PC-3 (cell line): Measurements from ENCODE around the gene MTF1. TPM values are rescaled to one million over a fixed set of nuclear protein-coding genes. Genes with fewer than 3 reads are reported as not detected.

ENCODE experiments used
- ATAC-seq: fragments of 200-7000 bp; cut with Tn5 transposase; 2 replicates; pipeline ENCODE4 v1.9.1; 2020; ENCODE audit warnings: mild to moderate bottlenecking, moderate library complexity
- BruUV-seq: library from RNA; stranded (reverse); fragments of 400-500 nt; replicated peaks from 2 replicates; lab custom pipeline; 2021; lab: Mats Ljungman, UMichigan
- CTCF ChIA-PET: fragments of 300-600 bp; sonication (Branson Sonifier 250); formaldehyde crosslinking; loops from one replicate; lab custom pipeline; 2022; ENCODE audit warnings: antibody characterized with exemption; lab: Charles Lee
- POLR2A ChIA-PET: fragments of 300-600 bp; sonication (Branson Sonifier 250); formaldehyde crosslinking; loops from one replicate; lab custom pipeline; 2022; ENCODE audit warnings: antibody characterized with exemption; ENCODE audit not compliant: unreplicated experiment; lab: Charles Lee
- DNase-seq: peaks from one replicate; pipeline ENCODE4 v3.0.0-alpha.2; 2015
- H2AFZ ChIP-seq: fragments of 300-600 bp; sonication (generic); 2 replicates; pipeline ENCODE4 v1.6.0; 2016; ENCODE audit warnings: antibody characterized with exemption, low read length
- H3F3A ChIP-seq: fragments of 300-600 bp; sonication (generic); one replicate; pipeline ENCODE4 v1.6.0; 2017; ENCODE audit warnings: antibody characterized with exemption, low read length, control low read depth, mild to moderate bottlenecking; ENCODE audit not compliant: unreplicated experiment
- H3K27ac ChIP-seq: fragments of 300-600 bp; sonication (generic); 2 replicates; pipeline ENCODE4 v1.5.1; 2016; ENCODE audit warnings: mild to moderate bottlenecking, low read length
- H3K27me3 ChIP-seq: fragments of 300-600 bp; sonication (generic); 2 replicates; pipeline ENCODE4 v1.6.1; 2016; ENCODE audit warnings: low read length, mixed read lengths
- H3K36me3 ChIP-seq: fragments of 300-600 bp; sonication (generic); 2 replicates; pipeline ENCODE4 v1.6.1; 2016; ENCODE audit warnings: low read depth, mixed run types, low read length, mixed read lengths
- H3K4me1 ChIP-seq: fragments of 300-600 bp; sonication (generic); 2 replicates; pipeline ENCODE4 v1.5.1; 2016; ENCODE audit warnings: low read length; ENCODE audit not compliant: insufficient read depth
- H3K4me2 ChIP-seq: fragments of 300-600 bp; sonication (generic); 2 replicates; pipeline ENCODE4 v1.6.0; 2016; ENCODE audit warnings: low read length
- H3K4me3 ChIP-seq: fragments of 300-600 bp; sonication (generic); 2 replicates; pipeline ENCODE4 v1.5.1; 2016; ENCODE audit warnings: mild to moderate bottlenecking, low read length, mixed read lengths
- H3K79me2 ChIP-seq: fragments of 300-600 bp; sonication (generic); 2 replicates; pipeline ENCODE4 v1.6.1; 2017; ENCODE audit warnings: low read length, mixed read lengths
- H3K9ac ChIP-seq: fragments of 300-600 bp; sonication (generic); 2 replicates; pipeline ENCODE4 v1.6.0; 2016; ENCODE audit warnings: mild to moderate bottlenecking, low read length
- H3K9me2 ChIP-seq: fragments of 300-600 bp; sonication (generic); replicated peaks from 2 replicates; pipeline ENCODE4 v1.6.1; 2016; ENCODE audit warnings: mixed run types, low read length, mixed read lengths
- H3K9me3 ChIP-seq: fragments of 300-600 bp; sonication (generic); 2 replicates; pipeline ENCODE4 v1.6.1; 2016; ENCODE audit warnings: low read length, mixed read lengths
- H4K20me1 ChIP-seq: fragments of 300-600 bp; sonication (generic); 2 replicates; pipeline ENCODE4 v1.6.1; 2016; ENCODE audit warnings: low read length, mixed read lengths
- EZH2 ChIP-seq: fragments of 300-600 bp; sonication (generic); IDR thresholded peaks from one replicate; pipeline ENCODE4 v1.6.1; 2017; ENCODE audit warnings: antibody characterized with exemption, mild to moderate bottlenecking, low read length; ENCODE audit not compliant: unreplicated experiment
- EZH2phosphoT487 ChIP-seq: fragments of 300-600 bp; sonication (generic); IDR thresholded peaks from 2 replicates; pipeline ENCODE4 v1.6.1; 2018; ENCODE audit warnings: mild to moderate bottlenecking, antibody characterized with exemption, low read length, borderline replicate concordance
- intact Hi-C: fragments of 100-400 bp; cut with micrococcal nuclease; formaldehyde crosslinking; loops from 2 replicates; pipeline ENCODE4 v1.9.0; 2023
- total RNA-seq: library from RNA; depleted of rRNA; stranded (reverse); fragments of >200 nt; gene quantifications from 2 replicates; pipeline ENCODE4 v1.2.3, GENCODE V29; 2014
- TF ChIP-seq, protein P1 (sequence below): fragments of 300-600 bp; sonication (generic); conservative IDR thresholded peaks from 2 replicates; pipeline ENCODE4 v1.5.1; 2017; ENCODE audit warnings: antibody characterized with exemption, low read depth, mild to moderate bottlenecking, low read length

Gene MTF1
- total RNA-seq, 1 experiment from 2014 or later = 5.4 TPM

DNA sequence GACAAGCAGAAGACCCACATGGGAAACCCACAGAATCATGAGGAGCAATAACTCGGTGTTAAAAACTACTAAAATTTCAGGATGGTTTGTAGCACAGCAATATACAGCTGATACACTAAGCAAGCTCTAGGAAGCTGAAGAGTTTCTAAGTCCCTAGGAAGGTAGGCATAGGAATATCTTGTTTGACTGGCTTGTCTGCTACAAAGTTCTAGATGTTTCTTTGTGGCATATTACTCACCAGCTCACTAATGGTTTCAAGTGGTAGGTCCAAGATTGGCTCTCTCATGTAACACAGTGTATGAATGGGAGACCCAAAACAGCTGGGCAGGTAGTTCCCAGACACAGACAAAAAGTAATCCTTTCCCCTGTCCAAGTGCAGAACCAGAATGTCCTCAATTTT lies 13.3 kb upstream of the MTF1 start:
- Histone ChIP-seq H3K9me2 (no peaks in the 10 kb centered on the region), H3F3A (no peaks in the 10 kb centered on the region), H3K9ac (no peak overlapping the region), H3K4me2 (no peak overlapping the region), H4K20me1 (no peaks in the 10 kb centered on the region), H2AFZ (no peak overlapping the region), H3K27ac (no peak overlapping the region), H3K4me1 (no peaks in the 10 kb centered on the region), H3K4me3 (no peak overlapping the region), H3K36me3 (peaks cover 7% of the 10 kb centered on the region; the same call in 1 of the 2 replicates), H3K79me2 (no peaks in the 10 kb centered on the region), H3K27me3 (no peaks in the 10 kb centered on the region), H3K9me3 (no peaks in the 10 kb centered on the region)
- no TSS peak for BruUV-seq
- TF ChIP-seq EZH2 (no peak), EZH2phosphoT487 (no peak)
- TF ChIP-seq, protein P1, sequence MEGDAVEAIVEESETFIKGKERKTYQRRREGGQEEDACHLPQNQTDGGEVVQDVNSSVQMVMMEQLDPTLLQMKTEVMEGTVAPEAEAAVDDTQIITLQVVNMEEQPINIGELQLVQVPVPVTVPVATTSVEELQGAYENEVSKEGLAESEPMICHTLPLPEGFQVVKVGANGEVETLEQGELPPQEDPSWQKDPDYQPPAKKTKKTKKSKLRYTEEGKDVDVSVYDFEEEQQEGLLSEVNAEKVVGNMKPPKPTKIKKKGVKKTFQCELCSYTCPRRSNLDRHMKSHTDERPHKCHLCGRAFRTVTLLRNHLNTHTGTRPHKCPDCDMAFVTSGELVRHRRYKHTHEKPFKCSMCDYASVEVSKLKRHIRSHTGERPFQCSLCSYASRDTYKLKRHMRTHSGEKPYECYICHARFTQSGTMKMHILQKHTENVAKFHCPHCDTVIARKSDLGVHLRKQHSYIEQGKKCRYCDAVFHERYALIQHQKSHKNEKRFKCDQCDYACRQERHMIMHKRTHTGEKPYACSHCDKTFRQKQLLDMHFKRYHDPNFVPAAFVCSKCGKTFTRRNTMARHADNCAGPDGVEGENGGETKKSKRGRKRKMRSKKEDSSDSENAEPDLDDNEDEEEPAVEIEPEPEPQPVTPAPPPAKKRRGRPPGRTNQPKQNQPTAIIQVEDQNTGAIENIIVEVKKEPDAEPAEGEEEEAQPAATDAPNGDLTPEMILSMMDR = no peak
- DNase-seq (no peak), ATAC-seq (no peak)
- ChIA-PET CTCF (no interaction called here), POLR2A (no interaction called here)
- intact Hi-C loops = no loop called here

DNA sequence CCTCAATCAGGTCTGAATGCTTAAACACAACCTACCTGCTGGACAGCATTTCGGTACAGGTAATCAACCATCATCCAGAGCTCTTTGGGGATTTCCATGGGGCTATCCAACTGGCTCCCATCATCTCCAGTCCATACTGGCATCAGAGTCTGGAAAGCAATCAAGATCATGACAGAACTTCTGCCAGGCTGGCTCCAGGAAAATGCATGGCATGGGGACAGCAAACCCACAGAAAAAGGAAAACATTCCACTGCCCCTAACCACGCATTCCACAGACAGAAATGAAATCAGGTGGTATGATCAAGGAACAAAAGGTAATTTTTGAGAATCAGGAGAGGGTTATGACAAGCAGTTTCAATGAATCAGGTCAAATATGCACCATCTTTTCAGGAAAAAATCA lies 9.1 kb upstream of the MTF1 start:
- no peaks in the 10 kb centered on the region for H3F3A ChIP-seq
- no peak overlapping the region for H3K27ac ChIP-seq
- no peaks in the 10 kb centered on the region for H3K27me3 ChIP-seq
- no peak overlapping the region for H2AFZ ChIP-seq
- ATAC-seq = no peak
- no peaks in the 10 kb centered on the region for H3K79me2 ChIP-seq
- POLR2A ChIA-PET = no interaction called here
- DNase-seq = no peak
- H3K9me2 ChIP-seq = no peaks in the 10 kb centered on the region
- H3K36me3 ChIP-seq = peaks cover 7% of the 10 kb centered on the region; the same call in 1 of the 2 replicates
- H3K9me3 ChIP-seq = no peaks in the 10 kb centered on the region
- CTCF ChIA-PET = no interaction called here
- H3K4me1 ChIP-seq = peaks cover 16% of the 10 kb centered on the region
- TF ChIP-seq EZH2phosphoT487 (no peak), EZH2 (no peak)
- TF ChIP-seq, protein P1 = no peak
- H3K4me2 ChIP-seq = no peak overlapping the region
- no TSS peak for BruUV-seq
- H3K4me3 ChIP-seq = no peak overlapping the region
- no peak overlapping the region for H3K9ac ChIP-seq
- H4K20me1 ChIP-seq = no peaks in the 10 kb centered on the region
- intact Hi-C loops = no loop called here

DNA sequence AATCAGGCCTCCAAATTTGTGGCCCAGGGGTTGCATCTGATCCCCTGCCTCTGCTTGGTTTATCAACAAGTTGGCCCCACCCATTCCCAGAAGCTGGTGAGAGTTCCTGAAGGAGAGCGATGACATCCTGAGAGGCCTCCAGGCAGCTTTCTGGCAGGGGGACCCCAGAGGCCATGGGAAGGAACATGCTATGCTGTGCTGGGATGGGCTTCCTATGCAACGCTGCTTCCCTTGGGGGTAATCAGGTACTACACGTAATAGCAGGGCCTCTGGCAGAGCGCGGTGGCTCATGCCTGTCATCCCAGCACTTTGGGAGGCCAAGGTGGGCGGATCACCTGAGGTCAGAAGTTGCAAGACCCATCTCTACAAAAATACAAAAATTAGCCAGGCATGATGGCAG lies 8.4 kb upstream of the MTF1 start:
- Histone ChIP-seq H3K36me3 (peaks cover 5% of the 10 kb centered on the region; the same call in 1 of the 2 replicates), H2AFZ (no peak overlapping the region), H3K27ac (no peak overlapping the region), H4K20me1 (no peaks in the 10 kb centered on the region), H3K9me2 (no peaks in the 10 kb centered on the region), H3K4me1 (peaks cover 18% of the 10 kb centered on the region), H3K9me3 (no peaks in the 10 kb centered on the region), H3F3A (no peaks in the 10 kb centered on the region), H3K4me3 (no peak overlapping the region), H3K9ac (no peak overlapping the region), H3K4me2 (no peak overlapping the region), H3K27me3 (no peaks in the 10 kb centered on the region), H3K79me2 (no peaks in the 10 kb centered on the region)
- ATAC-seq = no peak
- BruUV-seq = no TSS peak
- DNase-seq = no peak
- POLR2A ChIA-PET = no interaction called here
- CTCF ChIA-PET = no interaction called here
- TF ChIP-seq EZH2phosphoT487 = no peak
- TF ChIP-seq, protein P1 = no peak
- no peak for TF ChIP-seq EZH2
- intact Hi-C loops = no loop called here
